HepG2 (cell line): ENCODE results near the gene PHF14.

ENCODE experiments used
- CAMTA2 ChIP-seq: sonication (generic); formaldehyde crosslinking; IDR thresholded peaks from 2 replicates; pipeline ENCODE4 v1.4.0; 2020; ENCODE audit warnings: mild to moderate bottlenecking, missing genetic modification reagents, borderline replicate concordance
- FOXA3 ChIP-seq: IDR thresholded peaks from 2 replicates; pipeline ENCODE4 v1.6.1; 2016; ENCODE audit warnings: missing genetic modification reagents, missing compliant biosample characterization
- NR3C1 ChIP-seq: sonication (generic); formaldehyde crosslinking; IDR thresholded peaks from 2 replicates; pipeline ENCODE4 v1.4.0; 2020; ENCODE audit warnings: missing genetic modification reagents
- POLR2AphosphoS5 ChIP-seq: IDR thresholded peaks from 2 replicates; pipeline ENCODE4 v1.6.1; 2012; ENCODE audit warnings: low read depth, low read length
- RFX5 ChIP-seq: IDR thresholded peaks from 2 replicates; pipeline ENCODE4 v1.6.1; 2011; ENCODE audit warnings: low read depth, low read length, improper control_type of control experiment
- SRSF1 ChIP-seq: fragments of 200-400 bp; formaldehyde crosslinking; optimal IDR thresholded peaks from 2 replicates; pipeline ENCODE3; 2017; ENCODE audit warnings: mild to moderate bottlenecking, low read depth, low read length, moderate library complexity
- SUZ12 ChIP-seq: fragments of 150-350 bp; IDR thresholded peaks from 2 replicates; pipeline ENCODE4 v1.6.1; 2014; ENCODE audit warnings: low read depth, low read length
- TF ChIP-seq, protein P1 (sequence below): IDR thresholded peaks from 2 replicates; pipeline ENCODE4 v1.6.1; 2012; ENCODE audit warnings: inconsistent platforms

DNA sequence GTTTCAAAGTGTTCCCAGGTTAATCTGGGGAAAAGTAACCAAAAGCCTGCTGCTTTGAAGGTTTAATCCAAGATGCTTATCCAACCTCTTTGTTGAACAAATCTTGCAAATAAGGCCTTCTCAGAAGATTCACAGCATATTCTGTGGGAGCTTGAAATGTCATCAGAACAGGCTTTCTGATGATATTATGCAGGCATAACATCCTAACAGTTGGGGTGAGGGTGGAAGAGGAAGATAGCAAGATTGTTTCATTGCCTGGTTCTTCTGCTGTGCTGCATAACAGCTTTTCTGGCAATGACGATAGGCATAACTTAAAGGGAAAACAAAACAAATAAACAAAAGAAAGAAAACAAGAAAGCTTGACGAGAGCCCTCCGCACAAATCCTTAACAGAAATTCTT, 217.4 kb downstream of the PHF14 start:
- TF ChIP-seq SUZ12 (no peak), FOXA3 (no peak), CAMTA2 (CRISPR knock-in tag) (no peak), RFX5 (no peak), NR3C1 (no peak), SRSF1 (no peak), POLR2AphosphoS5 (no peak)
- TF ChIP-seq, protein P1, sequence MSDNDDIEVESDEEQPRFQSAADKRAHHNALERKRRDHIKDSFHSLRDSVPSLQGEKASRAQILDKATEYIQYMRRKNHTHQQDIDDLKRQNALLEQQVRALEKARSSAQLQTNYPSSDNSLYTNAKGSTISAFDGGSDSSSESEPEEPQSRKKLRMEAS: no peak
